ENCODE measurements around the gene IRGC. TPM values are rescaled to one million over a fixed set of nuclear protein-coding genes. Genes with fewer than 3 reads are reported as not detected.

Gene IRGC
- polyA plus RNA-seq, 10 donors: not detected

- no peak for DNase-seq
Observed at GRCh38 chr19:43690890-43691289, 25.0 kb upstream of the IRGC start.

- no peak for DNase-seq
Observed at GRCh38 chr19:43691755-43692154, 24.1 kb upstream of the IRGC start.

DNA sequence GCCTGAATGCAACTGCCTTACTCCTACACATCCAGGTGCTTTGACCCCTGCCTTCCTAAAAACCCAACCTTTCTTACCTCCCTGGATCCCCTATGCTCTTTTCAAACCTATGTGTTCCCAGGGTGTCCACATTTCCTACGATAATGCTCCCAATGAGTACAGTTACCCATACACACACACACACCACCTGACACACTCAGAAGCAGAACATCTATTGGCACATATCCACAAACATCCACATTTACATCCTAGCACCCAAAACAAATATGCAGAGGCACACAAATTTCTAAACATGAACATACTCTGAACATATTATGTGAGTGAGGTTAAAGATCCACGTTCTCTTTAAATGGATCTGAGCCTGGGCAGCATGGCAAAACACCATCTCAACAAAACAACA, 23.5 kb upstream of the IRGC start:
- no peak for DNase-seq

DNA sequence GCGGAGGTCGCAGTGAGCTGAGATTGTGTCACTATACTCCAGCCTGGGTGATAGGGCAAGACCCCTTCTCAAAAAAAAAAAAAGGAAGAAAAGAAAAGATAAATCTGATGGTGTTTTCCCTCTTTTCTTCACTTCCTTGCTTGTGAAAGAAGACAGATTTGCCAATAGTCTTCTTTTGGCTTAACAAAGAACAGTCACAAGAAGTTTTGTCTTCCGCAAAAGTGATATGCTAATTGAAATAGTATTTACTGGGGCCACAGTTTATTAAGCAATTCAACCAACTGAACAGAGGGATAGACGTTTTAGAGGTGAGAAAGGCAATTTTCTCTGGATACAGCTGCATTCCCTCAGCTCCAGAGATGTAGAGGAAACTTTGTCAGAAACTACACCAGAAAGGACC, 23.0 kb upstream of the IRGC start:
- no peak for DNase-seq

- DNase-seq: no peak
Observed at GRCh38 chr19:43694553-43694952, 21.3 kb upstream of the IRGC start.

DNA sequence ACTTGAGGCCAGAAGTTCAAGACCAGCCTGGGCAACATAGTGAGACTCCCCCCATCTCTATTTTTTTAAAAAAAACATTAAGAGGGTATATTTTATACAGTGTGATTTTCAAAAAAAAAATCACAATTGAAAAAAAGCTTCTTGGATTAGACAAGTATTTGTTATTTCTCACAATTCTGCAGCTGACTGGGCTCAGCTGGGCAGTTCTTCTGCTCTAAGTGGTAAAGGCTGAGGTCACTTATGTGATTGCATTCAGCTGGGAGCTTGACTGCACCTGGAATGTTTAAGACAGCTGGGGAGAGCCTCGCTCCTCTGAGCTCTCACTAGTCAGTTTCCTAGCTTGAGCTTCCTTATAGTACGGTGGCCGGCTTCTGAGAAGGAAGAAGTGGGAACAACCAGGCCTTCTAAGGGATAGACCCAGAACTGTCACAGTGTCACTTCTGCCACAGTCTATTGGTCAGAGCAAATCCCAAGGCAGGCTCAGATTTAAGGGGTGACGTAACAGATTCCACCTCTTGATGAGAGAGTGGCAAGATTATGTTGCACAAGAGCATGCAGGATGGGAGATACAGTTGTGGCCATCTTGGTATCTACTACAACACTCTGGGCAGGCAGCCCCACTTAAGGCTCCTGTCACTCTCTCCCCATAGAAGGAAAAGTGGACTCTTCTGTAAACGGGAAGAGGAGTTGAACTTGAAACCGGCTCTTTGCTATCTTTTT, 19.7 kb upstream of the IRGC start:
- no peak for DNase-seq

- no peak for DNase-seq
Observed at GRCh38 chr19:43697295-43697694, 18.6 kb upstream of the IRGC start.

DNA sequence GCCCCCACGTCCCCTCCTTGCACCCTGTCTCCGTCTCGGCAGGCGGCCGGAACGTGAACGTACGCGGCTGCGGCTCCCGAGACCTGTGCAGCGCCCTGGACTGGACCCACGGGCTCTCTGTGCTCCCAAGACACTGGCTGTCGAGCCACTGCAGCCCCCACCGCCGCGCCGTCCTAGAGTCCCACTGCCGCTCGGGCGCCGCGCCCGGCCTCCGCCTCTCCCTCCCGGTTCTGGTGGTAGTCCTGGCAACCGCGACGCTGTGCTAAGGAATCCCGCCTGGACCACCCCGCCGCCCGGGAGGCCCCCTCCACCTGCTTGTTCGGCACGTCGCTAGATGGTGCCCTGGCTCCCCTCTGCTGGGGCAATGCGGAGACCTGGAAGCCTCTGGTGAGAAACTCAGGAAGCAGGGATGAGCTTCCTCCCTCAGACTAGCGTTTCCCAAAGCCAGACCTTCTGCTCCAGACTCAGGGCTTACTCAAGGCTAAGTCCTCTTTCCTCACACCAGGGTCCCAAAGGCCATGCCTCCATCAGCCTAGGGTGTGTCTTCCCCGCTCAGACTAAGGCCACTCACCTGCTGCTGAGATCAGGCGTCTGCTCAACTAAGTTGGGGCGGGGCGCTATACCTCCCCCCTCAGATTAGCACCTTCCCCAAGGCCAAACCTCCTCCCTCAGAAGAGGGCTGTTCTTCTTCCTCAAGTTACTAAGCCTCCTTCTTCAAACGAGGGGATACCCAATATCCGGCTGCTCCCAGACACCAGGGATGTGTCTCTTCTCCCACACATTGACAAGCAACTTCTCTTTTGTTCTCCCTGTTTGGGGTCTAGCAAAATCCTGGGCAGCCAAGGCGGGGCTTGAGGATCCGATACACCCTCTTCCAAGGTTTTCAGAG, 16.1 kb upstream of the IRGC start:
- DNase-seq: peak in 2 of 3 donors; percentile 44 to 75

GRCh38 chr19:43700395-43701000, 15.4 kb upstream of the IRGC start:
- DNase-seq: peak; percentile 61 to 89 (median 77)

DNA sequence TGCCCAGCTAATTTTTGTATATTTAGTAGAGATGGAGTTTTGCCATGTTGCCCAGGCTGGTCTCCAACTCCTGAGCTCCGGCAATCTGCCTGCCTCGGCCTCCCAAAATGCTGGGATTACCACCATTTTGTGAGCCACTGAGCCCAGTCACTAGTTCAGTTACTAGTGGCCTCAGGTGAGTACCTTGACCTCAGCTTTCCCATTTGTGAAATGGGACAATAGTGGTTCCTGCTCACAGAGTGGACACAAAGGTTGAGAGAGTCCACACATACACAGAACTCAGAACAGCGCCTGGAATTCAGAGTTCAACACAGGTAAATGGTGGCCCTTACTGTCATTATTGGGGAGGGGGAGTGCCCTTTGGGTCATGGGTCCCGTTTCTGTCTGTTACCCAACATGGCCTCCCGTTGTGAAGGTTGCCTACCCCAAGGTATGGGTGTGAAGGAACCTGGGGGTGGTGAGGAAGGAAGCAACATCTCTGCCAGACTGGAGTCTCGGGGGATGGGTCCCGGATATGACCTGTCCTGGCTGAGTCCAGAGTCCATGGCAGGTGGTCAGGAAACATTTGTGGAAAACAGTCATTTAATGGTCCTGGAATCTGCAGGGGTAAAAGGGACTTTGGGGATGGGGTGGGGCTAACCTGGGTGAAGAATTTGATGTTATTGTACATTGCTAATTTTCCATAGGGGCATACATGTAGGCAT, 11.7 kb upstream of the IRGC start:
- DNase-seq: no peak

DNA sequence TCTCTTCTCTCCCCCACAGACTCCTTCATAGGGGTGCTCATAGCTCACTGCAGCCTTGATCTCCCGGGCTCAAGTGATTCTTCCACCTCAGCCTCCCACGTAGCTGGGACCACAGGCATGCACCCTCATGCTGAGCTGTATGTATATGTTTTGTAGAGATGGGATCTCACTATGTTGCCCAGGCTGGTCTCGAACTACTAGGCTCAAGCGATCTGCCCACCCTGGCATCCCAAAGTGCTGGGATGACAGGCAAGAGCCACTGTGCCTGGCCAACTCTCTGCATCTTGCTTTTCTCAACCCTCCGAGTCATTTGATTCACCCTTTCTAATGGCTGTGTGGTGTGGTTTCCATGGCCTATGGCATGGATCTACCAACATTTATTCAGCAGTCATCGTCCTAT, 10.1 kb upstream of the IRGC start:
- no peak for DNase-seq

DNA sequence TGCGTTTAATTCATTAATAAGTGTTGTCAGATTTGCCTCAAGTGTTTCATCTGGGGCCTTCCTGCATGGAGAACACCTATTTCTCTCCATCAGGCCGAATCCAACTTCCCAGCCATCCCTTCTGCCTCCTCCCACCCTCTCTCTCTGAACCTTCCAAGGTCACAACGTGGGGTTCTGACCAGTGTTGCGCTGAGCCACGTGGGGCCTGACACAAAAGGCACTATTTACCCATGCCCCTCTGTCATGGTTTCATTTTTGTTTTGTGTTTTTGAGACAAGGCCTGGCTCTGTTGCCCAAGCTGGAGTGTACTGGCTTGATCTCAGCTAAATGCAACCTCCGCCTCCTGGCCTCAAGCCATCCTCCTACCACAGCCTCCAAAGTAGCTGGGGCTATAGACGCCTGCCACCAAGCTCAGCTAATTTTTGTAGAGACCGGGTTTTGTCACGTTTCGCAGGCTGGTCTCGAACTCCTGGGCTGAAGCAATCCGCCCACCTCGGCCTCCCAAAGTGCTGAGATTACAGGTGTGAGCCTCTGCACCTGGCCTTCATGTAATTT, 8.6 kb upstream of the IRGC start:
- no peak for DNase-seq

DNA sequence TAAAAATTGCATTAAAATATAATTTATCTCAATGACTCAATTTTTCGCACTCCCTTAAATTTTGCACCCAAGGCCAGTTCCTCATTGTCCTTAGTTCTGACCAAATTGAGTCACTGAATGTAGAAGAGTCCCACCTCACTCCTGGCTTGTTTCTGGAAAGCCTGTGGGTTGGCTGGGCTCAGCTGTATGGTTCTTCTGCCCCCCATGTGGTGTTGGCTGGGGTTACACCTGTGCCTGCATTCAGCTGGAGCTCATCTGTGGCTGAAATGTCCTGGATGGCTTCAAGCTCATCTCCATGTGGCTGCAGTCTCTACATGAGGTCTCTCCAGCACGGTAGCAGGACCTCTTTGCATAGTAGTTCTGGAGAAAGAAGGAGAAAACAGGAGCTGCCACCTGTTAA, 7.2 kb upstream of the IRGC start:
- DNase-seq: no peak

DNA sequence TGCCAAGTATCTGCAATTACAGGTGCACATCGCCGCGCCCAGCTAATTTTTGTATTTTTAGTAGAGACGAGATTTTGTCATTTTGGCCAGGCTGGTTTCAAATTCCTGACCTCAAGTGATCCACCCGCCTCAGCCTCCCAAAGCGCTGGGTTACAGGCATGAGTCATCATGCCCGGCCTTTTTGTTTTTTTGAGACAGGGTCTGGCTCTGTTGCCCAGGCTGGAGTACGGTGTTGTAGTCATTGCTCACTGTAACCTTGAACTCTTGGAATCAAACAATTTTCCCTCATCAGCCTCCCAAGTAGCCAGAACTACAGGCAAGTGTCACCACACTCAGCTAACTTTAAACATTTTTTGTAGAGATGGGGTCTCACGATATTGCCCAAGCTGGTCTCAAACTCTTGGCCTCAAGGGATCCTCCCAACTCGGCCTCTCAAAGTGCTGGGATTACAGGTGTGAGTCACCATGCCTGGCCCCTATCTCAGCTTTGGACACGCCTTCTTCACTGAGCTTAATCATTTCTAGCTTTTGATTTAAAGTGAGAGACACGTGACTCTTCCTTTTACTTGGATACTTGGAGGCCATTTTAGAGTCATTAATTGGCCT, 4.0 kb upstream of the IRGC start:
- DNase-seq: no peak

DNA sequence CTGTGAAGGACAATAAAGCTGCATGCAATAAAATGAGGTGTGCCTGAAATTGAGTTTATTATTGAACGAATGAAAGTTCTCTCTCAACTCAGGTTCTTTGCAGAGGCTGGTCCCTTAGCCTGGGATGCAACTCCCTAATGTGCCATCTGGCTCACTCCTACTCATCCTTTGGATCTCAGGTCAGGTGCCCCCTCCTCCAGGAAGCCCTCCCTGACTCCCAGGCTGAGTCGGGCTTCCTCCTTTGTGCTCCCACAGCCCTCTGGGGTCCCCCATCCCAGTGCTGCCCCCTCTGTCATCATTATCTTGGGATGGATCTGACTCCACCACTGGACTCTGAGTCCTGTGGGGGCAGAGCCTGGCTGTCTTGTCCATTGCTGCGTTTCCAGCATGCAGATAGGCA, 2.7 kb upstream of the IRGC start:
- no peak for DNase-seq

DNA sequence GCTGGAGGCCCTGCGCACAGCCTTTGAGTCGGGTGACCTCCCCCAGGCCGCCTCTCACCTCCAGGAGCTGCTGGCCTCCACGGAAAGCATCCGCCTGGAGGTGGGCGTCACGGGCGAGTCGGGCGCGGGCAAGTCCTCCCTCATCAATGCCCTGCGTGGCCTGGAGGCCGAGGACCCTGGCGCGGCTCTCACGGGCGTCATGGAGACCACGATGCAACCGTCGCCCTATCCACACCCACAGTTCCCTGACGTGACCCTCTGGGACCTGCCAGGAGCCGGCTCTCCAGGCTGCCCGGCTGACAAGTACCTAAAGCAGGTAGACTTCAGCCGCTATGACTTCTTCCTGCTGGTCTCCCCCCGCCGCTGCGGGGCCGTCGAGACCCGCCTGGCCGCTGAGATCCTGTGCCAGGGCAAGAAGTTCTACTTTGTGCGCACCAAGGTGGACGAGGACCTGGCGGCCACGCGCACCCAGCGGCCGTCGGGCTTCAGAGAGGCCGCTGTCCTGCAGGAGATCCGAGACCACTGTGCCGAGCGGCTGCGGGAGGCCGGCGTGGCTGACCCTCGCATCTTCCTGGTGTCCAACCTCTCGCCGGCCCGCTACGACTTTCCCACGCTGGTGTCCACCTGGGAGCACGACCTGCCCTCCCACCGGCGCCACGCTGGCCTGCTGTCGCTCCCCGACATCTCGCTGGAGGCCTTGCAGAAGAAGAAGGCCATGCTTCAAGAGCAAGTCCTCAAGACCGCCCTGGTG, 2.9 kb downstream of the IRGC start:
- DNase-seq: no peak

GRCh38 chr19:43719378-43719868, 3.5 kb downstream of the IRGC start:
- no peak for DNase-seq

GRCh38 chr19:43719918-43720317, 4.0 kb downstream of the IRGC start:
- DNase-seq: no peak

DNA sequence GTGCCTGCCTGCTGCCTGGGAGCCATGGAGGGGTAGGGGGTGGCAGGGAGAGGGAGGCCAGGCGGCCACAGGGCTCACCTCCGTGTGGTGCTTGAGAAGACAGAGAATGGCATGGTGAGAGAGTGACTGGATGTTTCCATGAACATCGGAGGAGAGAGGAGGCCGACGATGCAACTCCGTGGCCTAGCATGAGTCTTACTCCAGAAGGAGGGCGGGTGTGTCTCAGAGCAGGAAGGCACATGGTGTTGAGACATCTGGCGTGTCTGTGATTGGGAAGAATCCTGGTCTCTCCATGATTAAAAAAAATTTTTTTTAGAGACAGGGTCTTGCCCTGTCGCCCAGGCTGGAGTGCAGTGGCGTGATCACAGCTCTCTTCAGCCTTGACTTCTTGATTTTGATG, 5.1 kb downstream of the IRGC start:
- no peak for DNase-seq

DNA sequence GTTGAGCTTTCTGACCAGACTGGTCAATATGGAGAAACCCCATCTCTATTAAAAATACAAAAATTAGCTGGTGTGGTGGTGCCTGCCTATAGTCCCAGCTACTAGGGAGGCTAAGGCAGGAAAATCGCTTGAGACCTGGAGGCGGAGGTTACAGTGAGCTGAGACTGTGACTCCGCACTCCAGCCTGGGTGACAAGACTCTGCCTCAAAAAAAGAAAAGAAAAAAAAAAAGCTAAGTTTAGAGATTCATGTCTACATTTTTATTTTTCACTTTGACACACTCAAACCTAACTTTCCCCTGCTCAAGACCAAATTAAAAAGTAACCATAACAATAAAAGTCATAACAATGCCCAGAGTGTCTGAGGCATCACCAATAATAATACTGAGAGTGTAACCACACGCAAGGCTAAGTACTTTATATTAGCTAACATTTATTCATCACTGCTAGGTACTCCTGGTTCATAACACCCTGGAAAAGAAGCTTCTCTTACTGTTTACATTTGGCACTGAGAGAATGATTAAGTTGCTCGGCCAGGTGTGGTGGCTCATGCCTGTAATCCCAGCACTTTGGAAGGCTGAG, 5.7 kb downstream of the IRGC start:
- DNase-seq: no peak

Measured in muscle of back (tissue), 11 donors.